ENCODE measurements around the gene KCTD15.
A peak's percentile ranks its signal among the peaks of the same experiment; 100 is the strongest.

The KCTD15 gene

GRCh38 chr19:33771384-33772101 is 25.1 kb upstream of the KCTD15 start:
- DNase-seq (ENCODE audit: low read depth in 2 of 3, low spot score in 1 of 3): peak; percentile 48 to 67 (median 56)

- DNase-seq (ENCODE audit: low read depth in 2 of 3, low spot score in 1 of 3): no peak
Observed at GRCh38 chr19:33772102-33772857, 24.4 kb upstream of the KCTD15 start.

- no peak for DNase-seq (ENCODE audit: low read depth in 2 of 3, low spot score in 1 of 3)
Observed at GRCh38 chr19:33772858-33773180, 23.9 kb upstream of the KCTD15 start.

GRCh38 chr19:33773704-33774624 is 22.7 kb upstream of the KCTD15 start:
- DNase-seq (ENCODE audit: low read depth in 2 of 3, low spot score in 1 of 3): no peak

GRCh38 chr19:33774751-33775150 is 21.9 kb upstream of the KCTD15 start:
- no peak for DNase-seq (ENCODE audit: low read depth in 2 of 3, low spot score in 1 of 3)

GRCh38 chr19:33775731-33776487 is 20.8 kb upstream of the KCTD15 start:
- DNase-seq (ENCODE audit: low read depth in 2 of 3, low spot score in 1 of 3): no peak

- DNase-seq (ENCODE audit: low read depth in 2 of 3, low spot score in 1 of 3): no peak
Observed at GRCh38 chr19:33777351-33777750, 19.3 kb upstream of the KCTD15 start.

- DNase-seq (ENCODE audit: low read depth in 2 of 3, low spot score in 1 of 3): no peak
Observed at GRCh38 chr19:33777753-33778088, 18.9 kb upstream of the KCTD15 start.

- peak; percentile 76 to 86 (median 80) for DNase-seq (ENCODE audit: low read depth in 2 of 3, low spot score in 1 of 3)
Observed at GRCh38 chr19:33778089-33778791, 18.4 kb upstream of the KCTD15 start.

- DNase-seq (ENCODE audit: low read depth in 2 of 3, low spot score in 1 of 3): no peak
Observed at GRCh38 chr19:33779849-33780248, 16.8 kb upstream of the KCTD15 start.

- DNase-seq (ENCODE audit: low read depth in 2 of 3, low spot score in 1 of 3): no peak
Observed at GRCh38 chr19:33780251-33780650, 16.4 kb upstream of the KCTD15 start.

- DNase-seq (ENCODE audit: low read depth in 2 of 3, low spot score in 1 of 3): no peak
Observed at GRCh38 chr19:33780746-33781145, 15.9 kb upstream of the KCTD15 start.

- no peak for DNase-seq (ENCODE audit: low read depth in 2 of 3, low spot score in 1 of 3)
Observed at GRCh38 chr19:33781415-33781935, 15.2 kb upstream of the KCTD15 start.

GRCh38 chr19:33781996-33782395 is 14.7 kb upstream of the KCTD15 start:
- no peak for DNase-seq (ENCODE audit: low read depth in 2 of 3, low spot score in 1 of 3)

GRCh38 chr19:33784432-33784831 is 12.2 kb upstream of the KCTD15 start:
- DNase-seq (ENCODE audit: low read depth in 2 of 3, low spot score in 1 of 3): no peak

GRCh38 chr19:33785795-33786194 is 10.9 kb upstream of the KCTD15 start:
- no peak for DNase-seq (ENCODE audit: low read depth in 2 of 3, low spot score in 1 of 3)

- DNase-seq (ENCODE audit: low read depth in 2 of 3, low spot score in 1 of 3): no peak
Observed at GRCh38 chr19:33788676-33789075, 8.0 kb upstream of the KCTD15 start.

GRCh38 chr19:33789344-33789743 is 7.3 kb upstream of the KCTD15 start:
- no peak for DNase-seq (ENCODE audit: low read depth in 2 of 3, low spot score in 1 of 3)

GRCh38 chr19:33794683-33795369 is 1.8 kb upstream of the KCTD15 start:
- no peak for DNase-seq (ENCODE audit: low read depth in 2 of 3, low spot score in 1 of 3)

Measured in stimulated activated CD4-positive, alpha-beta T cell treated with anti-CD3 and anti-CD28 coated beads, Interleukin-12 subunit alpha, Interleukin-12 subunit beta, amount 100 ng/mL, for 48 hours (primary cell).